Measurements from ENCODE around the gene ITGB3.

Gene ITGB3

DNA sequence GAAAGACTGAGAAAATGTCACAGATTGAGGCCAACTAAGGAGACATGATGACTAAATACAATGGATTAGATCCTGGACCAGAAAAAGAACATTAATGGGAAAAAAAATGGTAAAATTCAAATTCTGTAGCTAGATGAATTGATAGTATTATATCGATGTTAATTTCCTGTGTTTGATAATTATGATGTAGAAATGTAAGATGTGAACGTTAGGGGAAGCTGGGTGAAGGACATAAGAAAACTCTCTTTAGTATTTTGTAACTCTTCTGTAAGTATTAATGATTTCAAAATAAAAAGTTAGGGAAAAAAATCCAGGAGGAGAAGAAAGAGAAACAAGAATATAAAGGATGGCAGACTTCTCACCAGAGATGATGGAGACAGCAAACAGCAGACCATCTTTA is 2.8 kb upstream of the ITGB3 start:
- TF ChIP-seq EZH2 (IDR thresholded peaks at IDR 0.05; ENCODE audit: borderline replicate concordance, low read depth, low read length, severe bottlenecking): no peak
- TF ChIP-seq, protein P1, sequence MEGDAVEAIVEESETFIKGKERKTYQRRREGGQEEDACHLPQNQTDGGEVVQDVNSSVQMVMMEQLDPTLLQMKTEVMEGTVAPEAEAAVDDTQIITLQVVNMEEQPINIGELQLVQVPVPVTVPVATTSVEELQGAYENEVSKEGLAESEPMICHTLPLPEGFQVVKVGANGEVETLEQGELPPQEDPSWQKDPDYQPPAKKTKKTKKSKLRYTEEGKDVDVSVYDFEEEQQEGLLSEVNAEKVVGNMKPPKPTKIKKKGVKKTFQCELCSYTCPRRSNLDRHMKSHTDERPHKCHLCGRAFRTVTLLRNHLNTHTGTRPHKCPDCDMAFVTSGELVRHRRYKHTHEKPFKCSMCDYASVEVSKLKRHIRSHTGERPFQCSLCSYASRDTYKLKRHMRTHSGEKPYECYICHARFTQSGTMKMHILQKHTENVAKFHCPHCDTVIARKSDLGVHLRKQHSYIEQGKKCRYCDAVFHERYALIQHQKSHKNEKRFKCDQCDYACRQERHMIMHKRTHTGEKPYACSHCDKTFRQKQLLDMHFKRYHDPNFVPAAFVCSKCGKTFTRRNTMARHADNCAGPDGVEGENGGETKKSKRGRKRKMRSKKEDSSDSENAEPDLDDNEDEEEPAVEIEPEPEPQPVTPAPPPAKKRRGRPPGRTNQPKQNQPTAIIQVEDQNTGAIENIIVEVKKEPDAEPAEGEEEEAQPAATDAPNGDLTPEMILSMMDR (IDR thresholded peaks at IDR 0.05; ENCODE audit: borderline replicate concordance, extremely low read depth, low read length, poor library complexity, severe bottlenecking): no peak
- no peak for ATAC-seq (ENCODE audit: insufficient read depth, low read depth)
- Histone ChIP-seq H3K4me2 (ENCODE audit: insufficient read depth, low read length) (no peak overlapping the region), H3K9ac (ENCODE audit: low read depth, low read length) (no peak overlapping the region), H3K36me3 (ENCODE audit: insufficient read depth, low read length) (no peaks in the 10 kb centered on the region), H3K27ac (ENCODE audit: low read length) (no peak overlapping the region), H3K27me3 (ENCODE audit: insufficient read depth, low read length, poor library complexity) (peaks cover 33% of the 10 kb centered on the region), H4K20me1 (ENCODE audit: insufficient read depth, low read length) (peaks cover 6% of the 10 kb centered on the region; the same call in 1 of the 2 replicates), H3K9me3 (ENCODE audit: insufficient read depth, low read length, severe bottlenecking) (no peaks in the 10 kb centered on the region), H3K4me1 (ENCODE audit: insufficient read depth, low read length) (peaks cover 20% of the 10 kb centered on the region), H2AFZ (ENCODE audit: low read depth, low read length) (no peak overlapping the region), H3K79me2 (ENCODE audit: insufficient read depth, low read length) (no peaks in the 10 kb centered on the region), H3K4me3 (ENCODE audit: low read depth in 1 of 2, low read length in 2 of 2) (no peak overlapping the region)
- DNase-seq: no peak

DNA sequence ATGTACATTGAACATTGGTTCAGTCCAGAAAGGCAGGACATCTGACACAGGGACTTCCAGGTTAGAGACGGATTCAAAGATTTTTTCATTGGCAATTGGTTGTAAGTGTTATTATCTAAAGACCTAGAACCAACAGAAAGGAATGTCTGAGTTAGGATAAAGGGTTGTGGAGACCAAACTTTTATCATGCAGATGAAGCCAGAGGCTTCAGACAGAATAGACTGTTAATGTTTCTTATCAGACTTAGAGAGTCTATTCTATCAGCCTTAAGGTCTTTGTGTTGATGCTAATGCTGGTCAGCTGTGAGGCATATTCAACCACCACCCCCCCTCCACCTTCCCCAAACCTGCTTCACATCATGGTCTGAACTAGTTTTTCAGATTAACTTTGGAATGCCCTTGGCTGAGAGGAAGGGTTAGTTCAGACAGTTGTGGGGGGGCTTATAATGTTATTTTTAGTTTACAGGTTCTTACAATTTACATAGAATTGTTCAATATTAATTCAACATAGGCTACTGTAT is 2.1 kb upstream of the ITGB3 start:
- no peak overlapping the region for H3K4me3 ChIP-seq (ENCODE audit: low read depth in 1 of 2, low read length in 2 of 2)
- ATAC-seq (ENCODE audit: insufficient read depth, low read depth): no peak

DNA sequence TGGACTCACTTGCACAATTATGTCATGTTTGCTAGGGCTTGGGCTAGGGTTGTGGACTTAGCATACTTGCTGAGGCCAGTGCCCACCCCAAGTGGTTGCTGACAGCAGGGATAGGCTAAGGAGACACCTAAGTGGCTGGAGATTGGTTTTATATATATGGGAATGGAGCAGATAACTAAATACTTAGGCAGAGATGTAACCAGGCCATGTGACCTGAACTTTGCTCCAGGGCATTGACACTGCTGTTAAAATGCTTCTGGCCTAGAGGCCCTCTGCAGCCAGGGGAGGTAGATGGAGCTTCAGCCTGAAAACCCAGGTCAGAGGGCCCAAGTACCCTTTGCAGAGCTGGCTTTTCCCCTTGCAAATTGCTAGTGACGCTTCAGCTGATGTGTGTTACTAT is 1.4 kb upstream of the ITGB3 start:
- Histone ChIP-seq H3K27me3 (ENCODE audit: insufficient read depth, low read length, poor library complexity) (peaks cover 30% of the 10 kb centered on the region), H3K4me1 (ENCODE audit: insufficient read depth, low read length) (peaks cover 20% of the 10 kb centered on the region), H3K27ac (ENCODE audit: low read length) (no peak overlapping the region), H3K4me3 (ENCODE audit: low read depth in 1 of 2, low read length in 2 of 2) (no peak overlapping the region), H3K9ac (ENCODE audit: low read depth, low read length) (no peak overlapping the region), H3K9me3 (ENCODE audit: insufficient read depth, low read length, severe bottlenecking) (no peaks in the 10 kb centered on the region), H3K36me3 (ENCODE audit: insufficient read depth, low read length) (no peaks in the 10 kb centered on the region), H3K79me2 (ENCODE audit: insufficient read depth, low read length) (no peaks in the 10 kb centered on the region), H2AFZ (ENCODE audit: low read depth, low read length) (0 out of 2 replicates have a peak overlapping the region, but pooled peaks have one; percentile 94), H3K4me2 (ENCODE audit: insufficient read depth, low read length) (no peak overlapping the region), H4K20me1 (ENCODE audit: insufficient read depth, low read length) (peaks cover 6% of the 10 kb centered on the region; the same call in 1 of the 2 replicates)
- TF ChIP-seq, protein P1 (IDR thresholded peaks at IDR 0.05; ENCODE audit: borderline replicate concordance, extremely low read depth, low read length, poor library complexity, severe bottlenecking): no peak
- no peak for TF ChIP-seq EZH2 (IDR thresholded peaks at IDR 0.05; ENCODE audit: borderline replicate concordance, low read depth, low read length, severe bottlenecking)
- no peak for ATAC-seq (ENCODE audit: insufficient read depth, low read depth)
- no peak for DNase-seq

More for the DNA sequence above, 2.1 kb upstream of the ITGB3 start:
- peaks cover 30% of the 10 kb centered on the region for H3K27me3 ChIP-seq (ENCODE audit: insufficient read depth, low read length, poor library complexity)
- no peaks in the 10 kb centered on the region for H3K9me3 ChIP-seq (ENCODE audit: insufficient read depth, low read length, severe bottlenecking)
- H3K4me1 ChIP-seq (ENCODE audit: insufficient read depth, low read length): peaks cover 20% of the 10 kb centered on the region
- no peak overlapping the region for H2AFZ ChIP-seq (ENCODE audit: low read depth, low read length)
- TF ChIP-seq EZH2 (IDR thresholded peaks at IDR 0.05; ENCODE audit: borderline replicate concordance, low read depth, low read length, severe bottlenecking): no peak
- TF ChIP-seq, protein P1 (IDR thresholded peaks at IDR 0.05; ENCODE audit: borderline replicate concordance, extremely low read depth, low read length, poor library complexity, severe bottlenecking): no peak
- H3K27ac ChIP-seq (ENCODE audit: low read length): no peak overlapping the region
- no peak overlapping the region for H3K9ac ChIP-seq (ENCODE audit: low read depth, low read length)
- peaks cover 6% of the 10 kb centered on the region; the same call in 1 of the 2 replicates for H4K20me1 ChIP-seq (ENCODE audit: insufficient read depth, low read length)
- no peak for DNase-seq
- no peaks in the 10 kb centered on the region for H3K79me2 ChIP-seq (ENCODE audit: insufficient read depth, low read length)
- no peak overlapping the region for H3K4me2 ChIP-seq (ENCODE audit: insufficient read depth, low read length)
- H3K36me3 ChIP-seq (ENCODE audit: insufficient read depth, low read length): no peaks in the 10 kb centered on the region
